ENCODE results near the gene JAZF1. TPM values are rescaled to one million over a fixed set of nuclear protein-coding genes. Genes with fewer than 3 reads are reported as not detected.

Gene JAZF1
- total and polyA plus RNA-seq, 4 donors, result 5.2 to 16.5 (median 10.7) TPM

DNA sequence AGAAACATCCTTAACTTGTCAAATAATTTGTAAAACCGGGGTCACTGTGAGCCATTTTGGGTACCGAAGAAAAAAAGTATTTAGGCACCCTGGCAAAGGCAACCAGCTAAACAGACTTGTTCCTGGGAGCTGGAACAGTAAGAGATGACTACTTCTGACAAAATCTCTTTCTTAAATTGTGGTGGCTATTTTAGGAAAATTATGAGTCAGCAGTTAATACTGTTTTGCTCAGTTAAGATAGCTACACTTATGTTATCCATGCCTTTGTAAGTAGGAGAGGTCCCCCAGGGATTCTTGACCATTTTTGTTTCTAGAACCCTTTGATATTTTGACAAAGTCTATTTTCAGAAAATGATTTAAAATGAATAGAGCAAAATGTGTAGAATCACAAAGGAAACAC is 372.0 kb downstream of the JAZF1 start:
- peak in 1 of 3 donors; percentile 23 for DNase-seq

DNA sequence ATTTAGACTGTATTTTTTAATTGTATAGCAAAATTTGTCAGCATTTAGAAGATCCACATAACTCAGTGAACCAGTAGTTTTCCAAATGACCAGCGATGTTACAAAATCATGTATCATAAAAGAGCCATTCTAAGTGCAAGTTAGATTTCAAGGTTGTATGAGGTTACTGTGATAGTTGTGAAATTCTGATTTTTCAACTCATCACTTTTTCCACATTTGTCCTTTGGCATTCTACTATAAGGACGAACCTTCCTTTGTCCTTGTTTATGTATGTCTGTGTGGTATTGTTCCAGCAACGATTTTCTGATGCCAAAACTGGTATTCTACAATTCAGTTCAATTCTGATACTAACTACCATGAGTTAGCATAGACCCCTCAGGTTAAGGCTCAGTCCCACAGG is 376.5 kb downstream of the JAZF1 start:
- Histone ChIP-seq H3K36me3 (ENCODE audit: control insufficient read depth in 4 of 4, insufficient read depth in 4 of 4, low read length in 4 of 4) (peaks cover 3 to 9% (median 5%) of the 10 kb centered on the region in 4 donors), H3K4me3 (no peak overlapping the region), H3K9ac (ENCODE audit: insufficient read depth in 1 of 2, low read length in 2 of 2) (no peak overlapping the region), H3K9me3 (ENCODE audit: control insufficient read depth in 4 of 4, insufficient read depth in 3 of 4, low read length in 3 of 4) (no peaks in the 10 kb centered on the region), H3K4me1 (ENCODE audit: control insufficient read depth in 5 of 5, insufficient read depth in 5 of 5, low read length in 5 of 5) (peaks cover 0 to 7% (median 0%) of the 10 kb centered on the region in 5 donors), H3K27me3 (ENCODE audit: control insufficient read depth in 3 of 3, insufficient read depth in 3 of 3, low read length in 2 of 3) (no peaks in the 10 kb centered on the region), H3K27ac (ENCODE audit: low read depth in 1 of 2, low read length in 1 of 2) (no peak overlapping the region)
- TF ChIP-seq, protein P1, sequence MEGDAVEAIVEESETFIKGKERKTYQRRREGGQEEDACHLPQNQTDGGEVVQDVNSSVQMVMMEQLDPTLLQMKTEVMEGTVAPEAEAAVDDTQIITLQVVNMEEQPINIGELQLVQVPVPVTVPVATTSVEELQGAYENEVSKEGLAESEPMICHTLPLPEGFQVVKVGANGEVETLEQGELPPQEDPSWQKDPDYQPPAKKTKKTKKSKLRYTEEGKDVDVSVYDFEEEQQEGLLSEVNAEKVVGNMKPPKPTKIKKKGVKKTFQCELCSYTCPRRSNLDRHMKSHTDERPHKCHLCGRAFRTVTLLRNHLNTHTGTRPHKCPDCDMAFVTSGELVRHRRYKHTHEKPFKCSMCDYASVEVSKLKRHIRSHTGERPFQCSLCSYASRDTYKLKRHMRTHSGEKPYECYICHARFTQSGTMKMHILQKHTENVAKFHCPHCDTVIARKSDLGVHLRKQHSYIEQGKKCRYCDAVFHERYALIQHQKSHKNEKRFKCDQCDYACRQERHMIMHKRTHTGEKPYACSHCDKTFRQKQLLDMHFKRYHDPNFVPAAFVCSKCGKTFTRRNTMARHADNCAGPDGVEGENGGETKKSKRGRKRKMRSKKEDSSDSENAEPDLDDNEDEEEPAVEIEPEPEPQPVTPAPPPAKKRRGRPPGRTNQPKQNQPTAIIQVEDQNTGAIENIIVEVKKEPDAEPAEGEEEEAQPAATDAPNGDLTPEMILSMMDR (IDR thresholded peaks at IDR 0.05; ENCODE audit: control extremely low read depth, extremely low read depth), result no peak
- DNase-seq, result no peak
- WGBS, 2 donors, result 86 to 93% methylated on average over 3 of the region's 3 CpGs
- ATAC-seq (ENCODE audit: insufficient read depth, low FRiP score), result no peak

More for the DNA sequence above, 372.0 kb downstream of the JAZF1 start:
- no peak overlapping the region for H3K4me3 ChIP-seq
- WGBS, 2 donors, result 89 to 96% methylated on average over 2 of the region's 2 CpGs
- no peaks in the 10 kb centered on the region for H3K27me3 ChIP-seq (ENCODE audit: control insufficient read depth in 3 of 3, insufficient read depth in 3 of 3, low read length in 2 of 3)
- no peak overlapping the region for H3K9ac ChIP-seq (ENCODE audit: insufficient read depth in 1 of 2, low read length in 2 of 2)
- H3K4me1 ChIP-seq (ENCODE audit: control insufficient read depth in 5 of 5, insufficient read depth in 5 of 5, low read length in 5 of 5), result peaks cover 0 to 10% (median 0%) of the 10 kb centered on the region in 5 donors
- H3K36me3 ChIP-seq (ENCODE audit: control insufficient read depth in 4 of 4, insufficient read depth in 4 of 4, low read length in 4 of 4), result peaks cover 2 to 8% (median 5%) of the 10 kb centered on the region in 4 donors
- no peak for ATAC-seq (ENCODE audit: insufficient read depth, low FRiP score)
- TF ChIP-seq, protein P1 (IDR thresholded peaks at IDR 0.05; ENCODE audit: control extremely low read depth, extremely low read depth), result no peak
- H3K9me3 ChIP-seq (ENCODE audit: control insufficient read depth in 4 of 4, insufficient read depth in 3 of 4, low read length in 3 of 4), result peaks cover 0 to 3% (median 0%) of the 10 kb centered on the region in 4 donors
- H3K27ac ChIP-seq (ENCODE audit: low read depth in 1 of 2, low read length in 1 of 2), result peak overlapping the region in 1 of 2 donors; percentile 9

DNA sequence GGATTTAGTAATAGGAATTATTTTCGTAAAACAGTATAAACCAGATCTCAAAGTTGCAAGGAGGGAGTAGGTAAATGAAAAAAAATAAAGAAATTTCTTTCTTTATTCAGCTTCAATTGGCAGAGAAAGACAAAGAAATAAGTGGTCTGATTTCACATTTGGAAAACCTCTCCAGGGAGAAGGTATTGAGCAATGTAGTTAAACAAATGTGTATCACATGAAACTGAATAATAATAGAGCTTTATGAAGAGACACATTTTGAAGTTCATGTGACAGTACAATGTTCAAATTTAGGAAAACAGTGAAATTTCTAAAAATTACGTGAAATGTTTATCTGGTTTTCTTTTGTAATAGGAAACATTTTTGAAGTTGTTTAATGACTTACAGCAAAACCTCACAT is 377.6 kb downstream of the JAZF1 start:
- no peak for ATAC-seq (ENCODE audit: insufficient read depth, low FRiP score)
- H3K4me3 ChIP-seq, result no peak overlapping the region
- DNase-seq, result peak in 1 of 3 donors; percentile 27
- peaks cover 3 to 9% (median 6%) of the 10 kb centered on the region in 4 donors for H3K36me3 ChIP-seq (ENCODE audit: control insufficient read depth in 4 of 4, insufficient read depth in 4 of 4, low read length in 4 of 4)
- no peaks in the 10 kb centered on the region for H3K9me3 ChIP-seq (ENCODE audit: control insufficient read depth in 4 of 4, insufficient read depth in 3 of 4, low read length in 3 of 4)
- no peak overlapping the region for H3K27ac ChIP-seq (ENCODE audit: low read depth in 1 of 2, low read length in 1 of 2)
- TF ChIP-seq, protein P1 (IDR thresholded peaks at IDR 0.05; ENCODE audit: control extremely low read depth, extremely low read depth), result no peak
- peaks cover 0 to 3% (median 0%) of the 10 kb centered on the region in 5 donors for H3K4me1 ChIP-seq (ENCODE audit: control insufficient read depth in 5 of 5, insufficient read depth in 5 of 5, low read length in 5 of 5)
- H3K9ac ChIP-seq (ENCODE audit: insufficient read depth in 1 of 2, low read length in 2 of 2), result no peak overlapping the region
- H3K27me3 ChIP-seq (ENCODE audit: control insufficient read depth in 3 of 3, insufficient read depth in 3 of 3, low read length in 2 of 3), result no peaks in the 10 kb centered on the region
- 78 to 89% methylated on average over 2 of the region's 2 CpGs for WGBS, 2 donors

GRCh38 chr7:27799212-27799611 is 381.4 kb downstream of the JAZF1 start:
- DNase-seq (no peak), ATAC-seq (ENCODE audit: insufficient read depth, low FRiP score) (no peak)
- Histone ChIP-seq H3K27me3 (ENCODE audit: control insufficient read depth in 3 of 3, insufficient read depth in 3 of 3, low read length in 2 of 3) (no peaks in the 10 kb centered on the region), H3K9me3 (ENCODE audit: control insufficient read depth in 4 of 4, insufficient read depth in 3 of 4, low read length in 3 of 4) (no peaks in the 10 kb centered on the region), H3K27ac (ENCODE audit: low read depth in 1 of 2, low read length in 1 of 2) (no peak overlapping the region), H3K4me1 (ENCODE audit: control insufficient read depth in 5 of 5, insufficient read depth in 5 of 5, low read length in 5 of 5) (no peaks in the 10 kb centered on the region), H3K4me3 (no peak overlapping the region), H3K36me3 (ENCODE audit: control insufficient read depth in 4 of 4, insufficient read depth in 4 of 4, low read length in 4 of 4) (peaks cover 6 to 10% (median 8%) of the 10 kb centered on the region in 4 donors), H3K9ac (ENCODE audit: insufficient read depth in 1 of 2, low read length in 2 of 2) (no peak overlapping the region)
- WGBS, 2 donors, result 96 to 98% methylated on average over 2 of the region's 2 CpGs
- TF ChIP-seq, protein P1 (IDR thresholded peaks at IDR 0.05; ENCODE audit: control extremely low read depth, extremely low read depth), result no peak

Data from lung (tissue), 12 donors.